Measurements from ENCODE around the gene HEATR5B.

- no peak for TF ChIP-seq CTCF (IDR thresholded peaks at IDR 0.05)
- no peak for TF ChIP-seq POLR2A (IDR thresholded peaks at IDR 0.05)
These were observed 18.4 kb upstream of the HEATR5B start for GRCh38 chr2:37102588-37102987.
